SK-N-SH treated with all-trans-retinoic acid at 6 μM for 48 hours (cell line): Measurements from ENCODE around the gene AHSP.
"Not testable (repeated sequence)": the region's sequence is repeated elsewhere in the genome, so short reads cannot be mapped to it uniquely, and the experiment has no call there.

Experiments
- ATAC-seq: fragments of 200-7000 bp; cut with Tn5 transposase; 3 replicates; pipeline ENCODE4 v1.9.1; 2020; ENCODE audit warnings: mild to moderate bottlenecking, moderate library complexity
- ARNTL ChIP-seq: fragments of 450-650 bp; formaldehyde crosslinking; IDR thresholded peaks from 2 replicates; pipeline ENCODE4 v1.5.0; 2020; ENCODE audit warnings: low read depth, mild to moderate bottlenecking, moderate library complexity, borderline replicate concordance
- BACH2 ChIP-seq: fragments of 250-450 bp; sonication (Bioruptor Pico); IDR thresholded peaks from 2 replicates; pipeline ENCODE4 v1.9.0; 2021; ENCODE audit warnings: mild to moderate bottlenecking, borderline replicate concordance
- CSDC2 ChIP-seq: fragments of 250-450 bp; sonication (Bioruptor Pico); IDR thresholded peaks from 2 replicates; pipeline ENCODE4 v1.5.0; 2020; ENCODE audit warnings: mild to moderate bottlenecking, moderate library complexity
- ESRRG ChIP-seq: fragments of 250-450 bp; sonication (Bioruptor Pico); IDR thresholded peaks from 2 replicates; pipeline ENCODE4 v1.6.1; 2021; ENCODE audit warnings: mild to moderate bottlenecking
- GLIS3 ChIP-seq: fragments of 250-450 bp; sonication (Bioruptor Pico); IDR thresholded peaks from 2 replicates; pipeline ENCODE4 v1.5.0; 2020; ENCODE audit warnings: mild to moderate bottlenecking, moderate library complexity
- ISL1 ChIP-seq: fragments of 250-450 bp; sonication (Bioruptor Pico); IDR thresholded peaks from 2 replicates; pipeline ENCODE4 v2.1.2; 2022; ENCODE audit warnings: mild to moderate bottlenecking, moderate library complexity
- OSR1 ChIP-seq: fragments of 250-450 bp; sonication (Bioruptor Pico); IDR thresholded peaks from 2 replicates; pipeline ENCODE4 v1.8.0; 2022; ENCODE audit warnings: moderate library complexity, mild to moderate bottlenecking, inconsistent platforms
- PPARA ChIP-seq: fragments of 250-450 bp; sonication (Bioruptor Pico); IDR thresholded peaks from 2 replicates; pipeline ENCODE4 v1.5.0; 2020; ENCODE audit warnings: mild to moderate bottlenecking, borderline replicate concordance
- RARB ChIP-seq: fragments of 250-450 bp; sonication (Bioruptor Pico); IDR thresholded peaks from 2 replicates; pipeline ENCODE4 v1.8.0; 2021; ENCODE audit warnings: mild to moderate bottlenecking, moderate library complexity
- SNAI2 ChIP-seq: fragments of 250-450 bp; sonication (Bioruptor Pico); IDR thresholded peaks from 2 replicates; pipeline ENCODE4 v1.5.0; 2020; ENCODE audit warnings: mild to moderate bottlenecking, moderate library complexity
- TCF4 ChIP-seq: fragments of 250-450 bp; sonication (Bioruptor Pico); IDR thresholded peaks from 2 replicates; pipeline ENCODE4 v1.8.0; 2021; ENCODE audit warnings: mild to moderate bottlenecking, moderate library complexity, borderline replicate concordance
- TOX ChIP-seq: fragments of 250-450 bp; sonication (Bioruptor Pico); IDR thresholded peaks from 2 replicates; pipeline ENCODE4 v1.8.0; 2021; ENCODE audit warnings: mild to moderate bottlenecking, moderate library complexity, borderline replicate concordance
- ZC3H10 ChIP-seq: fragments of 250-450 bp; sonication (Bioruptor Pico); IDR thresholded peaks from 2 replicates; pipeline ENCODE4 v1.5.1; 2021; ENCODE audit warnings: mild to moderate bottlenecking, moderate library complexity
- ZFP3 ChIP-seq: fragments of 250-450 bp; sonication (Bioruptor Pico); IDR thresholded peaks from 2 replicates; pipeline ENCODE4 v1.5.0; 2020; ENCODE audit warnings: mild to moderate bottlenecking, moderate library complexity
- ZFP30 ChIP-seq: fragments of 450-650 bp; formaldehyde crosslinking; IDR thresholded peaks from 2 replicates; pipeline ENCODE4 v1.5.0; 2022; ENCODE audit warnings: mild to moderate bottlenecking, moderate library complexity
- ZNF565 ChIP-seq: fragments of 450-650 bp; formaldehyde crosslinking; conservative IDR thresholded peaks from 2 replicates; pipeline ENCODE4 v1.5.0; 2020; ENCODE audit warnings: low read depth, mild to moderate bottlenecking, moderate library complexity
- ZNF70 ChIP-seq: fragments of 450-650 bp; formaldehyde crosslinking; IDR thresholded peaks from 2 replicates; pipeline ENCODE4 v1.5.0; 2020; ENCODE audit warnings: mild to moderate bottlenecking, moderate library complexity
- ZNF8 ChIP-seq: fragments of 450-650 bp; formaldehyde crosslinking; IDR thresholded peaks from 2 replicates; pipeline ENCODE4 v1.5.0; 2020; ENCODE audit warnings: mild to moderate bottlenecking, moderate library complexity
- TF ChIP-seq, protein P1 (sequence below): fragments of 250-450 bp; sonication (Bioruptor Pico); IDR thresholded peaks from 2 replicates; pipeline ENCODE4 v1.8.0; 2021; ENCODE audit warnings: low read depth, mild to moderate bottlenecking, moderate library complexity, borderline replicate concordance
- TF ChIP-seq, protein P2 (sequence below): fragments of 250-450 bp; sonication (Bioruptor Pico); IDR thresholded peaks from 2 replicates; pipeline ENCODE4 v1.8.0; 2020; ENCODE audit warnings: mild to moderate bottlenecking, moderate library complexity, borderline replicate concordance
- TF ChIP-seq, protein P3 (sequence below): fragments of 250-450 bp; sonication (Bioruptor Pico); IDR thresholded peaks from 2 replicates; pipeline ENCODE4 v1.5.0; 2020; ENCODE audit warnings: mild to moderate bottlenecking, moderate library complexity
- TF ChIP-seq, protein P4 (sequence below): fragments of 250-450 bp; sonication (Bioruptor Pico); IDR thresholded peaks from 2 replicates; pipeline ENCODE4 v1.5.1; 2021; ENCODE audit warnings: mild to moderate bottlenecking, moderate library complexity

The AHSP gene

DNA sequence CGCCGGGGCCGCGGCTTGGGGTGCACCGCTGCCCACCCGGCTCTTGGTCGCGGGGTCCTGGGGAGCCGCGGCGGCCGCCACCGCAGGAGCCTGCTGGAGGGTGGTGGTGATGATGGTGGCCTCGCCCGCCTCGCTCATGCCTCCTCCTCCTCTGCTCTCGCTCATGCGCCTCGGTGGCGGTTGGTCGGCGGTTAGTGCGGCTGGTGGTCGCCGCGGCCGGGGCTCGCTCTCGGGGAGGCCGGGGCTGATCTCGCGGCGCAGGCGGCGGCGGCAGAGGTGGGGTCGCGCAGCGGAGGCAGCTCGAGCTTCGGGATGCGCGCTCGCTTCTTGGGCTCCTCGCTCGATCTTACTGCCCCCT lies 41.6 kb downstream of the AHSP start:
- TF ChIP-seq ZC3H10 (CRISPR knock-in tag) (no peak), ZNF565 (CRISPR knock-in tag) (no peak), TCF4 (no peak), CSDC2 (no peak), ZNF70 (CRISPR knock-in tag) (no peak), PPARA (no peak), ZNF8 (CRISPR knock-in tag) (no peak), BACH2 (CRISPR knock-in tag) (no peak), ZFP30 (CRISPR knock-in tag) (no peak), ESRRG (CRISPR knock-in tag) (no peak), OSR1 (CRISPR knock-in tag) (no peak), TOX (CRISPR knock-in tag) (no peak), ISL1 (CRISPR knock-in tag) (no peak), GLIS3 (CRISPR knock-in tag) (no peak), RARB (CRISPR knock-in tag) (no peak)
- TF ChIP-seq, protein P1, sequence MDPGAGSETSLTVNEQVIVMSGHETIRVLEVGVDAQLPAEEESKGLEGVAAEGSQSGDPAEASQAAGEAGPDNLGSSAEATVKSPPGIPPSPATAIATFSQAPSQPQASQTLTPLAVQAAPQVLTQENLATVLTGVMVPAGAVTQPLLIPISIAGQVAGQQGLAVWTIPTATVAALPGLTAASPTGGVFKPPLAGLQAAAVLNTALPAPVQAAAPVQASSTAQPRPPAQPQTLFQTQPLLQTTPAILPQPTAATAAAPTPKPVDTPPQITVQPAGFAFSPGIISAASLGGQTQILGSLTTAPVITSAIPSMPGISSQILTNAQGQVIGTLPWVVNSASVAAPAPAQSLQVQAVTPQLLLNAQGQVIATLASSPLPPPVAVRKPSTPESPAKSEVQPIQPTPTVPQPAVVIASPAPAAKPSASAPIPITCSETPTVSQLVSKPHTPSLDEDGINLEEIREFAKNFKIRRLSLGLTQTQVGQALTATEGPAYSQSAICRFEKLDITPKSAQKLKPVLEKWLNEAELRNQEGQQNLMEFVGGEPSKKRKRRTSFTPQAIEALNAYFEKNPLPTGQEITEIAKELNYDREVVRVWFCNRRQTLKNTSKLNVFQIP = no peak
- TF ChIP-seq, protein P2, sequence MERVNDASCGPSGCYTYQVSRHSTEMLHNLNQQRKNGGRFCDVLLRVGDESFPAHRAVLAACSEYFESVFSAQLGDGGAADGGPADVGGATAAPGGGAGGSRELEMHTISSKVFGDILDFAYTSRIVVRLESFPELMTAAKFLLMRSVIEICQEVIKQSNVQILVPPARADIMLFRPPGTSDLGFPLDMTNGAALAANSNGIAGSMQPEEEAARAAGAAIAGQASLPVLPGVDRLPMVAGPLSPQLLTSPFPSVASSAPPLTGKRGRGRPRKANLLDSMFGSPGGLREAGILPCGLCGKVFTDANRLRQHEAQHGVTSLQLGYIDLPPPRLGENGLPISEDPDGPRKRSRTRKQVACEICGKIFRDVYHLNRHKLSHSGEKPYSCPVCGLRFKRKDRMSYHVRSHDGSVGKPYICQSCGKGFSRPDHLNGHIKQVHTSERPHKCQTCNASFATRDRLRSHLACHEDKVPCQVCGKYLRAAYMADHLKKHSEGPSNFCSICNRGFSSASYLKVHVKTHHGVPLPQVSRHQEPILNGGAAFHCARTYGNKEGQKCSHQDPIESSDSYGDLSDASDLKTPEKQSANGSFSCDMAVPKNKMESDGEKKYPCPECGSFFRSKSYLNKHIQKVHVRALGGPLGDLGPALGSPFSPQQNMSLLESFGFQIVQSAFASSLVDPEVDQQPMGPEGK (CRISPR knock-in tag) = no peak
- TF ChIP-seq, protein P3, sequence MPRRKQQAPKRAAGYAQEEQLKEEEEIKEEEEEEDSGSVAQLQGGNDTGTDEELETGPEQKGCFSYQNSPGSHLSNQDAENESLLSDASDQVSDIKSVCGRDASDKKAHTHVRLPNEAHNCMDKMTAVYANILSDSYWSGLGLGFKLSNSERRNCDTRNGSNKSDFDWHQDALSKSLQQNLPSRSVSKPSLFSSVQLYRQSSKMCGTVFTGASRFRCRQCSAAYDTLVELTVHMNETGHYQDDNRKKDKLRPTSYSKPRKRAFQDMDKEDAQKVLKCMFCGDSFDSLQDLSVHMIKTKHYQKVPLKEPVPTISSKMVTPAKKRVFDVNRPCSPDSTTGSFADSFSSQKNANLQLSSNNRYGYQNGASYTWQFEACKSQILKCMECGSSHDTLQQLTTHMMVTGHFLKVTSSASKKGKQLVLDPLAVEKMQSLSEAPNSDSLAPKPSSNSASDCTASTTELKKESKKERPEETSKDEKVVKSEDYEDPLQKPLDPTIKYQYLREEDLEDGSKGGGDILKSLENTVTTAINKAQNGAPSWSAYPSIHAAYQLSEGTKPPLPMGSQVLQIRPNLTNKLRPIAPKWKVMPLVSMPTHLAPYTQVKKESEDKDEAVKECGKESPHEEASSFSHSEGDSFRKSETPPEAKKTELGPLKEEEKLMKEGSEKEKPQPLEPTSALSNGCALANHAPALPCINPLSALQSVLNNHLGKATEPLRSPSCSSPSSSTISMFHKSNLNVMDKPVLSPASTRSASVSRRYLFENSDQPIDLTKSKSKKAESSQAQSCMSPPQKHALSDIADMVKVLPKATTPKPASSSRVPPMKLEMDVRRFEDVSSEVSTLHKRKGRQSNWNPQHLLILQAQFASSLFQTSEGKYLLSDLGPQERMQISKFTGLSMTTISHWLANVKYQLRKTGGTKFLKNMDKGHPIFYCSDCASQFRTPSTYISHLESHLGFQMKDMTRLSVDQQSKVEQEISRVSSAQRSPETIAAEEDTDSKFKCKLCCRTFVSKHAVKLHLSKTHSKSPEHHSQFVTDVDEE (CRISPR knock-in tag) = no peak
- no peak for ATAC-seq

DNA sequence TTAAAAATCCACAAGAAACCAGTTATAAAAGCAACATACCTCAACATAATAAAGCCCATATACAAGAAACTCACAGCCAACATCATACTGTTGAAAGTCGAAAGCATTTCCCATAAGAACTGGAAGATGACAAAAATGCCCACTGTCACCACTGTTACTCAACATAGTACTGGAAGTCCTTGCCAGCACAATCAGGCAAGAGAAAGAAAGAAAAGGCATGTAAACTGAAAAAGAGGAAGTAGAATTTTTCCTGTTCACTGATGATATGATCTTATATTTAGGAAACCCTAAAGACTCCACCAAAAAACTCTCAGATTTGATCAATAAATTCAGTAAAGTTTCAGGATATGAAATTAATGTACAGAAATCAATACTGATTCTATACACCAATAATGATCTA lies 45.1 kb downstream of the AHSP start:
- TF ChIP-seq SNAI2 (no peak), ZNF8 (CRISPR knock-in tag) (no peak), CSDC2 (no peak), BACH2 (CRISPR knock-in tag) (no peak), ZNF70 (CRISPR knock-in tag) (no peak), ZFP3 (CRISPR knock-in tag) (no peak), ARNTL (no peak), ISL1 (CRISPR knock-in tag) (no peak), TOX (CRISPR knock-in tag) (no peak), ZC3H10 (CRISPR knock-in tag) (no peak), ESRRG (CRISPR knock-in tag) (no peak), OSR1 (CRISPR knock-in tag) (no peak)
- TF ChIP-seq, protein P4, sequence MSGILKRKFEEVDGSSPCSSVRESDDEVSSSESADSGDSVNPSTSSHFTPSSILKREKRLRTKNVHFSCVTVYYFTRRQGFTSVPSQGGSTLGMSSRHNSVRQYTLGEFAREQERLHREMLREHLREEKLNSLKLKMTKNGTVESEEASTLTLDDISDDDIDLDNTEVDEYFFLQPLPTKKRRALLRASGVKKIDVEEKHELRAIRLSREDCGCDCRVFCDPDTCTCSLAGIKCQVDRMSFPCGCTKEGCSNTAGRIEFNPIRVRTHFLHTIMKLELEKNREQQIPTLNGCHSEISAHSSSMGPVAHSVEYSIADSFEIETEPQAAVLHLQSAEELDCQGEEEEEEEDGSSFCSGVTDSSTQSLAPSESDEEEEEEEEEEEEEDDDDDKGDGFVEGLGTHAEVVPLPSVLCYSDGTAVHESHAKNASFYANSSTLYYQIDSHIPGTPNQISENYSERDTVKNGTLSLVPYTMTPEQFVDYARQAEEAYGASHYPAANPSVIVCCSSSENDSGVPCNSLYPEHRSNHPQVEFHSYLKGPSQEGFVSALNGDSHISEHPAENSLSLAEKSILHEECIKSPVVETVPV (CRISPR knock-in tag) = no peak
- TF ChIP-seq, protein P3 (CRISPR knock-in tag) = no peak
- no peak for ATAC-seq

DNA sequence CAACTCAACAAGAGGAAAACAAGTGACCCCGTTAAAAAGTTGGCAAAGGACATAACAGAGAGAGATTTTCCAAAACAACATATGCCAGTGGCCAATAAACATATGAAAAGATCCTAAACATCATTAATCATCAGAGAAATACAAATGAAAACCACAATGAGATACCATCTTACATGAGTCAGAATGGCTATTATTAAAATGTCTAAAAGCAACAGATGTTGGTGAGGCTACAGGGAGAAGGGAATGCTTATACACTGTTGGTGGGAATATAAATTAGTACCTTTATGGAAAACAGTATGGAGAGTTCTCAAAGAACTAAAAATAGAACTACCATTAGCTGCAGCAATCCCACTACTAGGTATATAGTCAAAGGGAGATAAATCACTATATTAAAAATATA lies 46.5 kb downstream of the AHSP start:
- ATAC-seq = not testable (repeated sequence)
